ENCODE data around the gene TRPM3.

GRCh38 chr9:70595211-70595610, 526.2 kb downstream of the TRPM3 start:
- TF ChIP-seq, protein P1, sequence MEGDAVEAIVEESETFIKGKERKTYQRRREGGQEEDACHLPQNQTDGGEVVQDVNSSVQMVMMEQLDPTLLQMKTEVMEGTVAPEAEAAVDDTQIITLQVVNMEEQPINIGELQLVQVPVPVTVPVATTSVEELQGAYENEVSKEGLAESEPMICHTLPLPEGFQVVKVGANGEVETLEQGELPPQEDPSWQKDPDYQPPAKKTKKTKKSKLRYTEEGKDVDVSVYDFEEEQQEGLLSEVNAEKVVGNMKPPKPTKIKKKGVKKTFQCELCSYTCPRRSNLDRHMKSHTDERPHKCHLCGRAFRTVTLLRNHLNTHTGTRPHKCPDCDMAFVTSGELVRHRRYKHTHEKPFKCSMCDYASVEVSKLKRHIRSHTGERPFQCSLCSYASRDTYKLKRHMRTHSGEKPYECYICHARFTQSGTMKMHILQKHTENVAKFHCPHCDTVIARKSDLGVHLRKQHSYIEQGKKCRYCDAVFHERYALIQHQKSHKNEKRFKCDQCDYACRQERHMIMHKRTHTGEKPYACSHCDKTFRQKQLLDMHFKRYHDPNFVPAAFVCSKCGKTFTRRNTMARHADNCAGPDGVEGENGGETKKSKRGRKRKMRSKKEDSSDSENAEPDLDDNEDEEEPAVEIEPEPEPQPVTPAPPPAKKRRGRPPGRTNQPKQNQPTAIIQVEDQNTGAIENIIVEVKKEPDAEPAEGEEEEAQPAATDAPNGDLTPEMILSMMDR (IDR thresholded peaks at IDR 0.05 in 2 of 3, conservative IDR thresholded peaks at IDR 0.05 in 1 of 3; ENCODE audit: insufficient read depth in 2 of 3, low read depth in 1 of 3, low read length in 3 of 3) = no peak
- TF ChIP-seq YY1 (IDR thresholded peaks at IDR 0.05; ENCODE audit: borderline replicate concordance in 1 of 3, control insufficient read depth in 1 of 3, extremely low read depth in 1 of 3, insufficient read depth in 3 of 3, insufficient read length in 1 of 3, insufficient replicate concordance in 2 of 3, low read depth in 1 of 3, low read length in 2 of 3) (no peak), BRF2 (IDR thresholded peaks at IDR 0.05; ENCODE audit: borderline replicate concordance, insufficient read depth, insufficient read length) (no peak), SIX5 (IDR thresholded peaks at IDR 0.05; ENCODE audit: borderline replicate concordance in 1 of 2, insufficient read depth in 1 of 2, low read depth in 1 of 2, low read length in 2 of 2) (no peak), JUND (IDR thresholded peaks at IDR 0.05; ENCODE audit: borderline replicate concordance, low read depth, low read length) (no peak), JUND (tag; IDR thresholded peaks at IDR 0.05; ENCODE audit: borderline replicate concordance, low read depth, low read length) (no peak), ZFX (CRISPR knock-in tag; IDR thresholded peaks at IDR 0.05) (no peak), ZNF146 (CRISPR knock-in tag; IDR thresholded peaks at IDR 0.05; ENCODE audit: unreplicated experiment) (no peak)

Data from K562 (cell line).